Esophagus muscularis mucosa (tissue), 4 donors: ENCODE data around the gene NTM.

Source experiments
- EP300 ChIP-seq: sonication (generic); formaldehyde crosslinking; IDR thresholded peaks from one replicate; pipeline ENCODE4 v1.6.1; 2017; ENCODE audit warnings: antibody characterized with exemption
- POLR2A ChIP-seq: fragments of 450-650 bp; IDR thresholded peaks from one replicate; pipeline ENCODE4 v1.6.1; 2017; ENCODE audit warnings: antibody characterized with exemption, moderate library complexity, mild to moderate bottlenecking, low read depth
- TF ChIP-seq, protein P1 (sequence below), 3 experiments: fragments of 200-600 bp in 2 of 3; fragments of 450-650 bp in 1 of 3; sonication (generic) in 2 of 3; IDR thresholded peaks; one replicate each; pipeline ENCODE4 v1.5.1; 2017 to 2019; ENCODE audit warnings: antibody characterized with exemption in 3 of 3, mild to moderate bottlenecking in 2 of 3, moderate library complexity in 1 of 3

DNA sequence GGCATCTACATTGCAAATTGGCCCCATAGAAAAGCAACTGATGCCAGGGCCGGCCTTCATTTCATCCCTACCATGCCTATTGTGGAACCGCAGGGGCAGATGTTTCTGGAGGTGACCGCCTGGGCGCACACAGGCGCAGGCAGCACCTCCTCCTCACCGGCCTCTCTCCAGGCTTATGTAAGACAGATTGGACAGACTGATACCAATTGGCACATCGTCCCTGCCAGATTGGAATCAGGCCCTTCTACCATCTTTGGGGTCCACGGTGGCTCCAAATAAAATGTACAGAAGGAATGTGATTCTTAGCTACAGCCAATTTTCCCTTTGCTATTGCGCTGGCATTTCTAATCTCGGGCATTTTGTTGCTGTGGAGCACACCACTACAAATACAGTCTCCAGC, 732.6 kb downstream of the NTM start:
- TF ChIP-seq, protein P1, sequence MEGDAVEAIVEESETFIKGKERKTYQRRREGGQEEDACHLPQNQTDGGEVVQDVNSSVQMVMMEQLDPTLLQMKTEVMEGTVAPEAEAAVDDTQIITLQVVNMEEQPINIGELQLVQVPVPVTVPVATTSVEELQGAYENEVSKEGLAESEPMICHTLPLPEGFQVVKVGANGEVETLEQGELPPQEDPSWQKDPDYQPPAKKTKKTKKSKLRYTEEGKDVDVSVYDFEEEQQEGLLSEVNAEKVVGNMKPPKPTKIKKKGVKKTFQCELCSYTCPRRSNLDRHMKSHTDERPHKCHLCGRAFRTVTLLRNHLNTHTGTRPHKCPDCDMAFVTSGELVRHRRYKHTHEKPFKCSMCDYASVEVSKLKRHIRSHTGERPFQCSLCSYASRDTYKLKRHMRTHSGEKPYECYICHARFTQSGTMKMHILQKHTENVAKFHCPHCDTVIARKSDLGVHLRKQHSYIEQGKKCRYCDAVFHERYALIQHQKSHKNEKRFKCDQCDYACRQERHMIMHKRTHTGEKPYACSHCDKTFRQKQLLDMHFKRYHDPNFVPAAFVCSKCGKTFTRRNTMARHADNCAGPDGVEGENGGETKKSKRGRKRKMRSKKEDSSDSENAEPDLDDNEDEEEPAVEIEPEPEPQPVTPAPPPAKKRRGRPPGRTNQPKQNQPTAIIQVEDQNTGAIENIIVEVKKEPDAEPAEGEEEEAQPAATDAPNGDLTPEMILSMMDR (IDR thresholded peaks at IDR 0.05), result no peak
- TF ChIP-seq POLR2A (no peak), EP300 (no peak)
